ENCODE measurements around the gene SLC6A20. TPM values are rescaled to one million over a fixed set of nuclear protein-coding genes. Genes with fewer than 3 reads are reported as not detected.

Gene SLC6A20
- total RNA-seq, 1 donor from 2014 or later = not detected

DNA sequence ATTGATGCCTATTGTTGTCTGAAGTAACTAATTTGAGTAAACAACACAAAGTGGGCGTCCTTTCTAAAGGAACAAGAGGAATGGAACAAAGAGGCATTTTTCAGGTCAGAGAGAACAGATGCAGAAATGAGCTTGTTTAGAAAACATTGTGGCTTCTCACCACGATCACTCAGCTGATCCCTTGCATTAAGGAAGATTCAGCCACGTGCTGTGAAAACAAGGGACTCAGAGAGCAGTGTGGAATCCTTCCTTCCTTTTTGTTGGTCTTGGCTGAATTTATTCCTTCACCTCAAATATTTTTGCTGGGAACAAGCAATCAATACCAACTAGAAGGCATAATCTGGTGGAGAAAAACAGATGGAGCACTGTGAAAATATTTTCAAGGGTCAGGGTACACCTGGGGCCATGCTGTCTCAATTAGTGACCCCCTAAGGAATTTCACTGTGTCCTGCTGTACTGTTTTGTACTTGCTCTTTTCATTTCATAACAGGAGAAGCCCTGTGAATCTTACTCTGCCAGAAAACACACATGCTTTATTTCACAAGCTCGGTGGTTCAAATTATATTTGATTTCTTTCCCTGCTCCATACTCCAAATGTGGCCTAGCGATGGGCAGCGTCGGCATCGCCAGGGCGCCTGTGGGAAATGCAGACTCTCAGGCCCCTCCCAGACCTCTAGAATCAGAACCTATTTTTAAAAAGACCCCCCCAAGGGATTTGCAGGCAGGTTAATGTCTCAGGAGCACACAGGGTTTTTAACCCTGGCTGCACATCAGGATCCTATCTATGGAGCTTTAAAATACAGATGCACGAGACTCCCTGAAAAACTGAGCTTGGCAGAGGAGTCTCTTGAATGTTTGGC lies 11.6 kb upstream of the SLC6A20 start:
- Histone ChIP-seq H3K27me3 (ENCODE audit: low read depth) (no peaks in the 10 kb centered on the region), H3K36me3 (no peaks in the 10 kb centered on the region), H3K4me1 (peaks cover 17% of the 10 kb centered on the region), H3K27ac (replicated peaks) (peak overlapping the region; percentile 51), H3K9me3 (replicated peaks) (no peaks in the 10 kb centered on the region), H3K4me3 (no peak overlapping the region)
- intact Hi-C loops (cut with micrococcal nuclease) = no loop called here
- TF ChIP-seq CTCF (IDR thresholded peaks at IDR 0.05; ENCODE audit: borderline replicate concordance) = no peak
- DNase-seq = no peak

DNA sequence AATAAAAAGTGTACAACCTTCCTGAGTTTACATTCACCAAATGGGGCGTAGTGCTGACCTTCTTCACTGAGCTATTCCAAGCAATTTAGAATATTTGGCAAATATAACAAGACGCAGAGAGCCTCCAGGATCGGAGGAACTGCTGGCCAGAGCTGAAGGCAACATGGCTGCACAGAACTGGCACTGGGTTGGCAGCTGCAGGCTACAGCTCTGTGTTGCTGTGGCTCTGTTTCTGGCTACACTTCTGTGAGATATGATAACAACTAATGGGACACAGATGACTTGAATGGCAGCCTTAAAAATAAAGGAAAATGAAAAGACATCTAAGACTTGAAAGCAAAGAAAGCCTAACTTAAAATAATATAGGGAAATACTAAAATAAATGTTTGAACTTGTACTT lies 10.8 kb upstream of the SLC6A20 start:
- DNase-seq = peak; percentile 26
- Histone ChIP-seq H3K4me3 (no peak overlapping the region), H3K4me1 (peaks cover 17% of the 10 kb centered on the region), H3K36me3 (no peaks in the 10 kb centered on the region), H3K27me3 (ENCODE audit: low read depth) (no peaks in the 10 kb centered on the region), H3K27ac (replicated peaks) (peak overlapping the region; percentile 51), H3K9me3 (replicated peaks) (no peaks in the 10 kb centered on the region)
- TF ChIP-seq CTCF (IDR thresholded peaks at IDR 0.05; ENCODE audit: borderline replicate concordance) = no peak
- intact Hi-C loops (cut with micrococcal nuclease) = no loop called here

- intact Hi-C loops (cut with micrococcal nuclease) = no loop called here
- Histone ChIP-seq H3K27ac (replicated peaks) (no peak overlapping the region), H3K4me3 (no peak overlapping the region), H3K36me3 (no peaks in the 10 kb centered on the region), H3K27me3 (ENCODE audit: low read depth) (no peaks in the 10 kb centered on the region), H3K9me3 (replicated peaks) (no peaks in the 10 kb centered on the region), H3K4me1 (peaks cover 17% of the 10 kb centered on the region)
- no peak for DNase-seq
- no peak for TF ChIP-seq CTCF (IDR thresholded peaks at IDR 0.05; ENCODE audit: borderline replicate concordance)
Measured at GRCh38 chr3:45806072-45806471, 9.7 kb upstream of the SLC6A20 start.

GRCh38 chr3:45803252-45803935 lies 7.1 kb upstream of the SLC6A20 start:
- Histone ChIP-seq H3K9me3 (replicated peaks) (no peaks in the 10 kb centered on the region), H3K27me3 (ENCODE audit: low read depth) (peaks cover 18% of the 10 kb centered on the region), H3K27ac (replicated peaks) (no peak overlapping the region), H3K4me3 (no peak overlapping the region), H3K4me1 (peaks cover 17% of the 10 kb centered on the region), H3K36me3 (no peaks in the 10 kb centered on the region)
- intact Hi-C loops (cut with micrococcal nuclease) = no loop called here
- TF ChIP-seq CTCF (IDR thresholded peaks at IDR 0.05; ENCODE audit: borderline replicate concordance) = no peak
- DNase-seq = no peak

DNA sequence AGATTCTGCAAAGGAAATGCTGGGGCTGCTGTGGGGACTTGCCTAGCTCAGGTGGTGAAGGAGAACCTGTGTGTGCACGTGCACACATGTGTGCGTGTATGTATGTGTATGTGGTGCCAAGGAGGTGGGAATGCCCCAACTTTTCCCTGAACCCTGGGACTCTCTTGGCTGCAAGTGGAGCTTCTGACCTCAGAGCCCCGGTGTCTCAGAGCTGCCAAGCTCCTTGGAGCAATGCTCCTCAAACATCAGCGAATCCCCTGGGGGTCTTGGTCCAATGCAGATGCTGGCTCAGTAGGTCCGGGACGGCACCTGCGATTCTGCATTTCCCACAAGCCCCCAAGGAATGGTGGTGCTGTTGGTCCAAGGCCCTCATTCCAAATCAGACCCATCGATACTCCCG lies 5.8 kb upstream of the SLC6A20 start:
- TF ChIP-seq CTCF (IDR thresholded peaks at IDR 0.05; ENCODE audit: borderline replicate concordance) = no peak
- Histone ChIP-seq H3K9me3 (replicated peaks) (no peaks in the 10 kb centered on the region), H3K4me3 (no peak overlapping the region), H3K36me3 (no peaks in the 10 kb centered on the region), H3K27ac (replicated peaks) (no peak overlapping the region), H3K27me3 (ENCODE audit: low read depth) (peaks cover 31% of the 10 kb centered on the region), H3K4me1 (peaks cover 6% of the 10 kb centered on the region)
- intact Hi-C loops (cut with micrococcal nuclease) = no loop called here
- no peak for DNase-seq

Data from left ventricle myocardium inferior (tissue), 1 donor.